ENCODE data around the gene HOXB2. TPM values are rescaled to one million over a fixed set of nuclear protein-coding genes. Genes with fewer than 3 reads are reported as not detected.

Gene HOXB2
- total and polyA plus RNA-seq, 7 experiments from 2014 or later, result 3.4 to 46.9 (median 23.1) TPM

DNA sequence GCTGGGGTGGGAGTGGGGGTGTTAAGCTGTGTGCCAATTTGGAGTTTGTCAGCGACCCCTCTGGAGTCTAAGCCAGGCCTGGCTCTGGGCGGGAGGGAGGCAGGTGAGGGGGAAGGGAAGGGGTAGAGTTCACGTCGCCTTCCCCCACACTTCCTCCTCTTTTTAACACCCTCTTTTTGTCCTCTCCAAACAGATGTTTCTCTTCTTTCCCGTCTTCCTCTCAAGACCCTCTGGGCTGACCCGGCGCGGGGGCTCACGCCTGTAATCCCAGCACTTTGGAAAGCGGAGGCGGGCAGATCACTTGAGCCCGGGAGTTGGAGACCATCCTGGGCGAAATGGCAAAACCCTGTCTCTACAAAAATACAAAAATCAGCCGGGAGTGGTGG lies 17.4 kb downstream of the HOXB2 start:
- Histone ChIP-seq H3K4me3 (ENCODE audit: low read length) (no peak overlapping the region), H3K27ac (ENCODE audit: low read depth, low read length) (no peak overlapping the region), H3K27me3 (ENCODE audit: control insufficient read depth in 2 of 2, insufficient read depth in 2 of 2, low read length in 2 of 2) (peaks cover 0 to 12% of the 10 kb centered on the region in 2 donors), H3K9me3 (ENCODE audit: control insufficient read depth in 2 of 3, low read length in 3 of 3) (no peaks in the 10 kb centered on the region), H3K36me3 (ENCODE audit: control insufficient read depth in 2 of 3, insufficient read depth in 3 of 3, low read length in 3 of 3) (no peaks in the 10 kb centered on the region), H3K4me1 (ENCODE audit: control insufficient read depth in 2 of 2, insufficient read depth in 2 of 2, low read length in 2 of 2) (peaks cover 0 to 10% of the 10 kb centered on the region in 2 donors)
- no peak for DNase-seq
- Mint-ChIP-seq H3K9me3 (no peaks in the 10 kb centered on the region), H3K27me3 (peaks cover 29 to 66% (median 41%) of the 10 kb centered on the region in 5 donors), H3K27ac (peak overlapping the region in 1 of 9 donors; percentile 80), H3K4me1 (peaks cover 0 to 15% (median 11%) of the 10 kb centered on the region in 7 donors), H3K4me3 (peak overlapping the region in 6 of 10 donors; percentile 17 to 70 (median 44)), H3K36me3 (peaks cover 0 to 8% (median 0%) of the 10 kb centered on the region in 5 donors)
- no peak for ATAC-seq
- CTCF ChIA-PET, result no interaction called here
- intact Hi-C loops (cut with micrococcal nuclease), result no loop called here
- POLR2A ChIA-PET, result interaction anchor here (1.1 kb wide), 1 partner anchor 13 kb away, joined by 4 read pairs; no protein-coding TSS in a partner anchor

GRCh38 chr17:48526608-48527546 lies 18.0 kb downstream of the HOXB2 start:
- POLR2A ChIA-PET, result interaction anchor here (0.6 to 1.1 kb wide), 2 partner anchors 14 to 224 kb away, joined by 4 to 6 read pairs; no protein-coding TSS in a partner anchor
- peaks cover 0 to 15% (median 11%) of the 10 kb centered on the region in 7 donors for H3K4me1 Mint-ChIP-seq
- peak overlapping the region in 8 of 10 donors; percentile 6 to 62 (median 31) for H3K4me3 Mint-ChIP-seq

DNA sequence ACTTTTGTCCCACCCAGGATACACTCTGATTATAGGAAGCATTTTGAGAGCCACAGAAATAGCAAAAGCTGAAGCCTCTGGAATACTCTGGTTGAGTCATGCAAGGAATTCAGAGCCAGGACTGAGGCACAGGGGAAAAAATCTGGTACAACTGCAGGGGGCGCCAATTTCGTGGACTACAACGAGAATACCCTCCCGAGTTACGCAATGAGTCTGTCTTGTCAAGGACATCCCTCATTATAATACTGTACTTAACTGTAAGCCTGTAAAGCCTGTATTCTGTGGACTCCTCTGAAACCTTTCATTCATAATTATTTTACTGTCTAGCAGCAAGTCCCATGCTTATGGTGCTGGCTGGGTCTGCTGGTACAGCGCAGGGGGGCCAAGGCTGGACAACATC lies 21.9 kb downstream of the HOXB2 start:
- Mint-ChIP-seq H3K4me3 (no peak overlapping the region), H3K27me3 (peaks cover 34 to 62% (median 55%) of the 10 kb centered on the region in 5 donors), H3K36me3 (peaks cover 0 to 8% (median 0%) of the 10 kb centered on the region in 5 donors), H3K27ac (peak overlapping the region in 1 of 9 donors; percentile 25), H3K4me1 (peaks cover 0 to 15% (median 12%) of the 10 kb centered on the region in 7 donors), H3K9me3 (no peaks in the 10 kb centered on the region)
- ChIA-PET CTCF (interaction anchor here (1.2 kb wide), 1 partner anchor 60 kb away, joined by 3 read pairs; no protein-coding TSS in a partner anchor), POLR2A (interaction anchor here (0.8 to 0.9 kb wide), 3 partner anchors 15 to 34 kb away, joined by 3 read pairs; no protein-coding TSS in a partner anchor)
- Histone ChIP-seq H3K4me3 (ENCODE audit: low read length) (no peak overlapping the region), H3K9me3 (ENCODE audit: control insufficient read depth in 2 of 3, low read length in 3 of 3) (no peaks in the 10 kb centered on the region), H3K36me3 (ENCODE audit: control insufficient read depth in 2 of 3, insufficient read depth in 3 of 3, low read length in 3 of 3) (no peaks in the 10 kb centered on the region), H3K27me3 (ENCODE audit: control insufficient read depth in 2 of 2, insufficient read depth in 2 of 2, low read length in 2 of 2) (peaks cover 0 to 12% of the 10 kb centered on the region in 2 donors), H3K4me1 (ENCODE audit: control insufficient read depth in 2 of 2, insufficient read depth in 2 of 2, low read length in 2 of 2) (peaks cover 0 to 10% of the 10 kb centered on the region in 2 donors), H3K27ac (ENCODE audit: low read depth, low read length) (no peak overlapping the region)
- intact Hi-C loops (cut with micrococcal nuclease), result no loop called here
- DNase-seq (no peak), ATAC-seq (no peak)

More at GRCh38 chr17:48526608-48527546, 18.0 kb downstream of the HOXB2 start:
- DNase-seq (no peak), ATAC-seq (no peak)
- Histone ChIP-seq H3K36me3 (ENCODE audit: control insufficient read depth in 2 of 3, insufficient read depth in 3 of 3, low read length in 3 of 3) (no peaks in the 10 kb centered on the region), H3K4me1 (ENCODE audit: control insufficient read depth in 2 of 2, insufficient read depth in 2 of 2, low read length in 2 of 2) (peaks cover 0 to 10% of the 10 kb centered on the region in 2 donors), H3K4me3 (ENCODE audit: low read length) (no peak overlapping the region), H3K27ac (ENCODE audit: low read depth, low read length) (no peak overlapping the region), H3K27me3 (ENCODE audit: control insufficient read depth in 2 of 2, insufficient read depth in 2 of 2, low read length in 2 of 2) (peaks cover 0 to 12% of the 10 kb centered on the region in 2 donors), H3K9me3 (ENCODE audit: control insufficient read depth in 2 of 3, low read length in 3 of 3) (no peaks in the 10 kb centered on the region)
- intact Hi-C loops (cut with micrococcal nuclease), result no loop called here
- H3K36me3 Mint-ChIP-seq, result peaks cover 0 to 8% (median 0%) of the 10 kb centered on the region in 5 donors
- peak overlapping the region in 1 of 9 donors; percentile 80 for H3K27ac Mint-ChIP-seq
- CTCF ChIA-PET, result interaction anchor here (0.5 kb wide), 1 partner anchor 549 kb away, joined by 3 read pairs; no protein-coding TSS in a partner anchor
- peaks cover 30 to 62% (median 45%) of the 10 kb centered on the region in 5 donors for H3K27me3 Mint-ChIP-seq
- H3K9me3 Mint-ChIP-seq, result no peaks in the 10 kb centered on the region

DNA sequence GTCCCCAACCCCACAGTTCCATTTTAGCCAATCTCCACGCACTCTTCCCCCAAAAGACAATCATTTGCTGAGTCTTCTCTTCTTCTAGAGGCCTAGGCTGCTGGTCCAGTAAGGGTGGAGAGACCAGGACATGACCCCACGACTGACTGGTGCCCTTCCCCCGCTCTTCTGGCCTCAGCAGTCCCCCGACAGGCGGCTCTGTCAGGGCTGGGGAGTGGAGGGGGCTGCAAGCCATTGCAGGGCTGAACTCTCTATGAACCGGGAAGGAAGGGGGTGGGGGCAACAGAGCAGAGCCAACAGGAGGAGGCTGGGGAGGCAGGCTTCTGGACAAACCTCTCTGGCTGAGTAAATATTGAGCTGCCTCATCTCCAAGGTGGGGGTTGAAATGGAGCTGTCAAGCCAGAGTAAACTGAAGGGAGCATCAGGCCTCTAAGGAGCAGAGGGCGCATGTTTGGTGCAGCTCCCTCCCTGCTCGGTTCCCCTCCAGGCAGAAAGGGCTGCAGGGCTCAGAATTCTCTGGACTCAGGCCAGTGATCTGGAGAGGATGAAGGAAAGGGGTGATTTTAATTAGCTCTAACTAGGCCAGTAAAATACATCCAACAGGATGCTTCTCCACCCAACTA lies 22.8 kb downstream of the HOXB2 start:
- no peaks in the 10 kb centered on the region for H3K9me3 ChIP-seq (ENCODE audit: control insufficient read depth in 2 of 3, low read length in 3 of 3)
- Mint-ChIP-seq H3K36me3 (peaks cover 0 to 10% (median 0%) of the 10 kb centered on the region in 5 donors), H3K9me3 (no peaks in the 10 kb centered on the region), H3K27ac (no peak overlapping the region), H3K27me3 (peaks cover 34 to 66% (median 61%) of the 10 kb centered on the region in 5 donors), H3K4me1 (peaks cover 0 to 22% (median 12%) of the 10 kb centered on the region in 7 donors), H3K4me3 (no peak overlapping the region)
- no peak overlapping the region for H3K4me3 ChIP-seq (ENCODE audit: low read length)
- peaks cover 0 to 10% of the 10 kb centered on the region in 2 donors for H3K4me1 ChIP-seq (ENCODE audit: control insufficient read depth in 2 of 2, insufficient read depth in 2 of 2, low read length in 2 of 2)
- H3K27ac ChIP-seq (ENCODE audit: low read depth, low read length), result no peak overlapping the region
- ATAC-seq, result no peak
- H3K27me3 ChIP-seq (ENCODE audit: control insufficient read depth in 2 of 2, insufficient read depth in 2 of 2, low read length in 2 of 2), result peaks cover 0 to 12% of the 10 kb centered on the region in 2 donors
- intact Hi-C loops (cut with micrococcal nuclease), result no loop called here
- ChIA-PET CTCF (interaction anchor here (0.6 to 1.2 kb wide), 4 partner anchors 61 to 672 kb away, joined by 3 to 5 read pairs (median 3); no protein-coding TSS in a partner anchor), POLR2A (interaction anchor here (0.7 to 0.9 kb wide), 2 partner anchors 34 to 84 kb away, joined by 3 read pairs; no protein-coding TSS in a partner anchor)
- no peak for DNase-seq
- H3K36me3 ChIP-seq (ENCODE audit: control insufficient read depth in 2 of 3, insufficient read depth in 3 of 3, low read length in 3 of 3), result no peaks in the 10 kb centered on the region

DNA sequence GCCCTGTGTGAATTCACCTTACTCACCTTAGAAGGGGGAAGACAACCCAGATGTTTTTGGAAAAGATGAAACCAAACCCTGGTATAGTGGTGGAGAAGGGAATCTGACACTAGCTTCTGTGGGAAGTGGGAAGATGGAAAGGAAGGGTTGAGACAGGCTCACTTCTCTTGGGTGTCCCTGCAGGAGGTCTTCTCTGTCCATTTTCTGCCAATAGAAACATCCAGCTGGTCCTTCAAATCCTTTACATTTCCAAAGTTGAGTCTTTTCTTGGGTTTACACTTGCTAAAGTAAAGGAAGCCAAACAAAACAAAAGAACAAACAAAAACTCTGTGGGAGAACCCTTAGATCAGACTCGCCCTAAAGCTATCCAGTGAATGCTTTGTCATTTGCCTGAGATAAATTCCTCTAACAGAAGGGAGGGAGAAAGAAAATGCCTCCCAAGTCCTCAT lies 24.3 kb downstream of the HOXB2 start:
- no peak for ATAC-seq
- Mint-ChIP-seq H3K4me3 (no peak overlapping the region), H3K27me3 (peaks cover 23 to 67% (median 54%) of the 10 kb centered on the region in 5 donors)

GRCh38 chr17:48519427-48519826 lies 25.5 kb downstream of the HOXB2 start:
- ChIA-PET POLR2A (no interaction called here), CTCF (interaction anchor here (0.7 kb wide), 1 partner anchor 212 kb away, joined by 5 read pairs; no protein-coding TSS in a partner anchor)
- no peak for ATAC-seq
- Histone ChIP-seq H3K9me3 (ENCODE audit: control insufficient read depth in 2 of 3, low read length in 3 of 3) (no peaks in the 10 kb centered on the region), H3K27ac (ENCODE audit: low read depth, low read length) (no peak overlapping the region), H3K36me3 (ENCODE audit: control insufficient read depth in 2 of 3, insufficient read depth in 3 of 3, low read length in 3 of 3) (no peaks in the 10 kb centered on the region), H3K4me1 (ENCODE audit: control insufficient read depth in 2 of 2, insufficient read depth in 2 of 2, low read length in 2 of 2) (no peaks in the 10 kb centered on the region), H3K27me3 (ENCODE audit: control insufficient read depth in 2 of 2, insufficient read depth in 2 of 2, low read length in 2 of 2) (peaks cover 0 to 5% of the 10 kb centered on the region in 2 donors), H3K4me3 (ENCODE audit: low read length) (no peak overlapping the region)
- Mint-ChIP-seq H3K27ac (no peak overlapping the region), H3K4me1 (peaks cover 0 to 23% (median 2%) of the 10 kb centered on the region in 7 donors), H3K4me3 (peak overlapping the region in 1 of 10 donors; percentile 13), H3K9me3 (no peaks in the 10 kb centered on the region), H3K36me3 (peaks cover 0 to 9% (median 0%) of the 10 kb centered on the region in 5 donors), H3K27me3 (peaks cover 13 to 68% (median 53%) of the 10 kb centered on the region in 5 donors)
- intact Hi-C loops (cut with micrococcal nuclease), result no loop called here
- DNase-seq, result no peak

More for the DNA sequence above, 24.3 kb downstream of the HOXB2 start:
- intact Hi-C loops (cut with micrococcal nuclease), result no loop called here
- no peaks in the 10 kb centered on the region for H3K36me3 ChIP-seq (ENCODE audit: control insufficient read depth in 2 of 3, insufficient read depth in 3 of 3, low read length in 3 of 3)
- H3K4me1 ChIP-seq (ENCODE audit: control insufficient read depth in 2 of 2, insufficient read depth in 2 of 2, low read length in 2 of 2), result no peaks in the 10 kb centered on the region
- H3K9me3 Mint-ChIP-seq, result no peaks in the 10 kb centered on the region
- H3K27me3 ChIP-seq (ENCODE audit: control insufficient read depth in 2 of 2, insufficient read depth in 2 of 2, low read length in 2 of 2), result peaks cover 0 to 7% of the 10 kb centered on the region in 2 donors
- no peaks in the 10 kb centered on the region for H3K9me3 ChIP-seq (ENCODE audit: control insufficient read depth in 2 of 3, low read length in 3 of 3)
- ChIA-PET CTCF (no interaction called here), POLR2A (no interaction called here)
- DNase-seq, result no peak
- peaks cover 0 to 20% (median 2%) of the 10 kb centered on the region in 7 donors for H3K4me1 Mint-ChIP-seq
- peaks cover 0 to 5% (median 0%) of the 10 kb centered on the region in 5 donors for H3K36me3 Mint-ChIP-seq
- no peak overlapping the region for H3K27ac ChIP-seq (ENCODE audit: low read depth, low read length)
- no peak overlapping the region for H3K4me3 ChIP-seq (ENCODE audit: low read length)
- H3K27ac Mint-ChIP-seq, result no peak overlapping the region
